Stimulated activated naive CD8-positive, alpha-beta T cell treated with anti-CD3 and anti-CD28 coated beads, Interleukin-15, amount 100 ng/mL, for 72 hours (primary cell): ENCODE measurements around the gene ADCY2.
A peak's percentile ranks its signal among the peaks of the same experiment; 100 is the strongest.

ENCODE experiments used
- ATAC-seq: fragments of 150-1000 bp; cut with Tn5 transposase; 2 replicates; pipeline ENCODE4 v1.10.0; 2021; ENCODE audit warnings: mild to moderate bottlenecking, moderate library complexity
- DNase-seq, 2 donors: peaks; one replicate each; pipeline ENCODE4 v3.0.0; 2021 to 2022
- H3K27ac Mint-ChIP-seq, 2 donors: one replicate each; pipeline ENCODE4 v1.8.0; 2022; ENCODE audit warnings: mild to moderate bottlenecking in 2 of 2, mixed read lengths in 2 of 2, moderate library complexity in 2 of 2
- H3K27me3 Mint-ChIP-seq: one replicate; pipeline ENCODE4 v1.8.0; 2022; ENCODE audit warnings: mixed read lengths
- H3K4me1 Mint-ChIP-seq: one replicate; pipeline ENCODE4 v1.8.0; 2022; ENCODE audit warnings: mild to moderate bottlenecking, mixed read lengths
- H3K4me3 Mint-ChIP-seq, 2 donors: one replicate each; pipeline ENCODE4 v1.8.0; 2022; ENCODE audit warnings: mild to moderate bottlenecking in 2 of 2, mixed read lengths in 2 of 2, moderate library complexity in 1 of 2
- H3K9me3 Mint-ChIP-seq, 2 donors: one replicate each; pipeline ENCODE4 v1.8.0; 2022; ENCODE audit warnings: mixed read lengths in 2 of 2

ADCY2 gene

DNA sequence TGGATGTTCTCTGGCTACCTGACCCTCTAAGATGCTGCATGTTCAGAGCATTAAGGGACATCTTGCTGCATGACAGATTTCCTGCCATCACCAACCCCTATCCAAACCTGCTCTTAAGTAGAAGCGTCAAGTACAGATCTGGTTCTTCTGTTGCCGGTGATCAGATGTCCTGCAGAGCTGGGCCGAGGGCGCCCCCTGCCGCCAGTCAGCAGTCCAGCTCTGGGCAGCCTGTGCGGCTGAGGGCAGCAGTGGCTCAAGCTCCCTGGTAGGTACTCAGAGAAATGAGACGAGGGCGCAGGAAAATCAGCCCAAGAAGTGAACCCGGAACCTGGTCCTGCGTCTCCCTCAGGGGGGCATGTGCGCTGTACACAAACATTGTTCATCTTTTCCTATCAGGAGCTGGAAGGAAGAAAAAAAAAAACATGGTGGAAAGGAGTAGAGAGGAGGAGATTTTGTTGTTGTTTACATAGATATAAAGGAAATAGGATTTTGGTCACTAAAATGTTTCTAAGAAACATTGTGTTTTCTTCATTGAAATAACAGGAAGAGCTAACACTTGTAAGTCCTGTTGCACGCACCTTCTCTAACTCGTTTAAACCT lies 359.2 kb downstream of the ADCY2 start:
- Mint-ChIP-seq H3K27ac (no peak overlapping the region), H3K4me1 (no peaks in the 10 kb centered on the region), H3K4me3 (no peak overlapping the region), H3K9me3 (no peaks in the 10 kb centered on the region), H3K27me3 (peaks cover 38% of the 10 kb centered on the region)
- DNase-seq (peak; percentile 34 to 44), ATAC-seq (peak; percentile 73)

- H3K27ac Mint-ChIP-seq: no peak overlapping the region
- DNase-seq: no peak
Observed at GRCh38 chr5:7755958-7756357, 360.0 kb downstream of the ADCY2 start.

GRCh38 chr5:7756453-7756852 lies 360.5 kb downstream of the ADCY2 start:
- H3K27me3 Mint-ChIP-seq: peaks cover 38% of the 10 kb centered on the region

More at GRCh38 chr5:7755958-7756357, 360.0 kb downstream of the ADCY2 start:
- Mint-ChIP-seq H3K4me3 (no peak overlapping the region), H3K4me1 (no peaks in the 10 kb centered on the region), H3K27me3 (peaks cover 38% of the 10 kb centered on the region), H3K9me3 (no peaks in the 10 kb centered on the region)
- no peak for ATAC-seq

GRCh38 chr5:7759257-7759871 lies 363.4 kb downstream of the ADCY2 start:
- peaks cover 31% of the 10 kb centered on the region for H3K27me3 Mint-ChIP-seq
- no peaks in the 10 kb centered on the region for H3K4me1 Mint-ChIP-seq
- no peak for ATAC-seq
- no peak for DNase-seq
- H3K27ac Mint-ChIP-seq: no peak overlapping the region
- no peak overlapping the region for H3K4me3 Mint-ChIP-seq
- no peaks in the 10 kb centered on the region for H3K9me3 Mint-ChIP-seq

More at GRCh38 chr5:7756453-7756852, 360.5 kb downstream of the ADCY2 start:
- Mint-ChIP-seq H3K9me3 (no peaks in the 10 kb centered on the region), H3K4me1 (no peaks in the 10 kb centered on the region), H3K27ac (no peak overlapping the region), H3K4me3 (no peak overlapping the region)
- DNase-seq: no peak
- no peak for ATAC-seq

DNA sequence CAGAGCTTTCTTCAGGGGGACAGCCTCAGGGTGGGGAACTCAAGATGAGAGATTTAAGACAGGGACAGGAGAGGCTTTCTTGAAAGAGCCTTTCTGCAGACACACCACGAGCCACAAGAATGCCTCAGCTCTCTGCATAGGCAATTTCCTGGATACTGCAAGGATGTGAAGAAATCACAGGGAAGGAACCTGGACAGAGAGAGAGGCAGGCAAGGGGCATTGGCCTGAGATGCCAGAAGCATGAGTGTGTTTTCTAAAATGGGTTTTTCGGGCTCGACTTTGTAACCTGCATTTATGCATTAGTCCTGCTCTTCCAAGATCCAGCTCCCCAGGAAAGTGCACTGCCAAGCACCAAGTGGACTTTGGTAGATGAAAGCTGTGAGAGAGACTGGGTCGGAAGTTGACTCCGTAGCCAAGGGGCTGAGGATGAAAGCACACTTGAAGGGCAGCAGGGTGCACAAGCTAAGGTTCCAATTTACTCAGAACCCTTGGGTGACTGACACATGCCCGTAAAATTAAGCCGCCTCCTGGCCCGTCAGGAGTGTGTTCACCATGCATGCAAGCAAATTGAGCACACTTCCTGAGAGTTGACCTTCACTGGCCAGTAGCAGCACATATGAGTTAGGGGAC lies 364.1 kb downstream of the ADCY2 start:
- H3K9me3 Mint-ChIP-seq: no peaks in the 10 kb centered on the region
- ATAC-seq: no peak
- H3K4me3 Mint-ChIP-seq: no peak overlapping the region
- peaks cover 28% of the 10 kb centered on the region for H3K27me3 Mint-ChIP-seq
- DNase-seq: no peak
- H3K27ac Mint-ChIP-seq: no peak overlapping the region
- no peaks in the 10 kb centered on the region for H3K4me1 Mint-ChIP-seq

- no peak overlapping the region for H3K27ac Mint-ChIP-seq
- peak; percentile 43 for ATAC-seq
- no peaks in the 10 kb centered on the region for H3K4me1 Mint-ChIP-seq
- H3K4me3 Mint-ChIP-seq: no peak overlapping the region
- DNase-seq: no peak
- no peaks in the 10 kb centered on the region for H3K9me3 Mint-ChIP-seq
- H3K27me3 Mint-ChIP-seq: peaks cover 31% of the 10 kb centered on the region
Observed at GRCh38 chr5:7762267-7762666, 366.3 kb downstream of the ADCY2 start.

DNA sequence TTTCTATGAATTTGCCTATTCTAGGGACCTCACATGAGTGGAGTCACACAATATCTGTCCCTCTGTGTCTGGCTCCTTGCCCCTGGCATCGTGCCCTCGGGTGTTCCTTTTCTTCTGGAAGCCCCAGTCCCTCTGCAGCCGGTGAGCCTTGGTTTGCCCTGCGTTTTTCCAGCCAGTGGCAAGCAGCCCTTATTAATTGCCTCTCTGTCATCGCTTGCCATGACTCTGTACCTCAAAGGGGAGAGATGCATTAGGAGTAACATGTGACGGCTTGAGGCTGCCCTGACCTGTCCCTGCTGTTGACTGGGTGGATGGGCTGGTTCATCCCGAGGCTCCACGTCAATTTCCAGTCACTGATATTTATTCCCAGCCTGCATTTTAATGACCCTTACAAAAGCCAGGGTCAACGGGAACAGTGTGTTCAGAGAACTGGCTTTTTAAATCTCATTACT lies 367.7 kb downstream of the ADCY2 start:
- no peak overlapping the region for H3K4me3 Mint-ChIP-seq
- ATAC-seq (no peak), DNase-seq (no peak)
- peaks cover 24% of the 10 kb centered on the region for H3K27me3 Mint-ChIP-seq
- no peaks in the 10 kb centered on the region for H3K4me1 Mint-ChIP-seq
- H3K27ac Mint-ChIP-seq: no peak overlapping the region
- H3K9me3 Mint-ChIP-seq: no peaks in the 10 kb centered on the region

- peaks cover 22% of the 10 kb centered on the region for H3K27me3 Mint-ChIP-seq
- no peaks in the 10 kb centered on the region for H3K4me1 Mint-ChIP-seq
- DNase-seq: no peak
- ATAC-seq: no peak
- H3K27ac Mint-ChIP-seq: no peak overlapping the region
- H3K9me3 Mint-ChIP-seq: no peaks in the 10 kb centered on the region
- H3K4me3 Mint-ChIP-seq: no peak overlapping the region
Observed at GRCh38 chr5:7764452-7764851, 368.5 kb downstream of the ADCY2 start.

- H3K4me3 Mint-ChIP-seq: no peak overlapping the region
- H3K9me3 Mint-ChIP-seq: no peaks in the 10 kb centered on the region
- ATAC-seq: no peak
- peaks cover 33% of the 10 kb centered on the region for H3K27me3 Mint-ChIP-seq
- H3K4me1 Mint-ChIP-seq: no peaks in the 10 kb centered on the region
- no peak for DNase-seq
- no peak overlapping the region for H3K27ac Mint-ChIP-seq
Observed at GRCh38 chr5:7770436-7770835, 374.5 kb downstream of the ADCY2 start.

DNA sequence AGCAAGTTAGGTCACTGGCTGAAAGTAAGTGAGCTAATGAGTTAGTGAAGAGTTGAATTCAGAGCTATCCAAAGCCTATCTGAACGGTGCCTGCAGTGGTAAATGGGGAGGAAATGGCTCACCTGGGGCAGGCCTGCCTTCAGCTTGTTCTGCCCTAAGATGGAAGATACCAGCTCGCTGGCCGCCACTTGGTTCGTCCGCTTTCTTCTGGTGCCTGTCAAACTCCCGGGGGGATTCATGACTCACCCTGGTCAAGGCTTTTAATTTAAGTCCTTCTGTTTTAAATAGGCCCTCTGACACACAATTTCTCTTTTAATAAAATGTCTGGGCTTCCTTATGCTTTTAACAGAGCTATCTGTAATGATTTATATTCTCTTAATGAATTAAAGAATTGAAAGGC lies 376.2 kb downstream of the ADCY2 start:
- Mint-ChIP-seq H3K27me3 (peaks cover 42% of the 10 kb centered on the region), H3K9me3 (no peaks in the 10 kb centered on the region), H3K27ac (no peak overlapping the region), H3K4me3 (no peak overlapping the region), H3K4me1 (no peaks in the 10 kb centered on the region)
- no peak for ATAC-seq
- DNase-seq: no peak

DNA sequence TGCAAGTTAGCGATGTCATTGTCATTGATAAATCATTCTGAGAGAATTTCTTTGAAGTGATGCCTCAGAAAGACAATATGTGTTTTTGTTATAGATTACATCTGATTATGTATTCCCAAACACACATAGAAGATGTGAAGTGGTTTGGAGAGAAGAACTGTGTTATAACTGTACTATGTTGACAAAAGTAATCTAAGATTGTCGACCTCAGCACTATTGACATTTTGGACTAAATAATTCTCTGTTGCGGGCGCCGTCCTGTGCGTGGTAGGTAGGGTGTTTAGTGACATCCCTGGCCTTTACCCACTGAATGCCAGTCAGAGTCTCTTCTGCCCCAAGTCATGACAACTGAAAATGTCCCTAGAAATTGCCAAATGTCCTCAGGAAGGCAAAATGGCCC lies 377.2 kb downstream of the ADCY2 start:
- Mint-ChIP-seq H3K27me3 (peaks cover 41% of the 10 kb centered on the region), H3K4me1 (no peaks in the 10 kb centered on the region), H3K27ac (no peak overlapping the region), H3K4me3 (no peak overlapping the region), H3K9me3 (no peaks in the 10 kb centered on the region)
- no peak for ATAC-seq
- no peak for DNase-seq

- Mint-ChIP-seq H3K27me3 (peaks cover 59% of the 10 kb centered on the region), H3K27ac (no peak overlapping the region), H3K9me3 (no peaks in the 10 kb centered on the region), H3K4me1 (peaks cover 18% of the 10 kb centered on the region), H3K4me3 (no peak overlapping the region)
- DNase-seq: no peak
- ATAC-seq: no peak
Observed at GRCh38 chr5:7776442-7776841, 380.5 kb downstream of the ADCY2 start.

DNA sequence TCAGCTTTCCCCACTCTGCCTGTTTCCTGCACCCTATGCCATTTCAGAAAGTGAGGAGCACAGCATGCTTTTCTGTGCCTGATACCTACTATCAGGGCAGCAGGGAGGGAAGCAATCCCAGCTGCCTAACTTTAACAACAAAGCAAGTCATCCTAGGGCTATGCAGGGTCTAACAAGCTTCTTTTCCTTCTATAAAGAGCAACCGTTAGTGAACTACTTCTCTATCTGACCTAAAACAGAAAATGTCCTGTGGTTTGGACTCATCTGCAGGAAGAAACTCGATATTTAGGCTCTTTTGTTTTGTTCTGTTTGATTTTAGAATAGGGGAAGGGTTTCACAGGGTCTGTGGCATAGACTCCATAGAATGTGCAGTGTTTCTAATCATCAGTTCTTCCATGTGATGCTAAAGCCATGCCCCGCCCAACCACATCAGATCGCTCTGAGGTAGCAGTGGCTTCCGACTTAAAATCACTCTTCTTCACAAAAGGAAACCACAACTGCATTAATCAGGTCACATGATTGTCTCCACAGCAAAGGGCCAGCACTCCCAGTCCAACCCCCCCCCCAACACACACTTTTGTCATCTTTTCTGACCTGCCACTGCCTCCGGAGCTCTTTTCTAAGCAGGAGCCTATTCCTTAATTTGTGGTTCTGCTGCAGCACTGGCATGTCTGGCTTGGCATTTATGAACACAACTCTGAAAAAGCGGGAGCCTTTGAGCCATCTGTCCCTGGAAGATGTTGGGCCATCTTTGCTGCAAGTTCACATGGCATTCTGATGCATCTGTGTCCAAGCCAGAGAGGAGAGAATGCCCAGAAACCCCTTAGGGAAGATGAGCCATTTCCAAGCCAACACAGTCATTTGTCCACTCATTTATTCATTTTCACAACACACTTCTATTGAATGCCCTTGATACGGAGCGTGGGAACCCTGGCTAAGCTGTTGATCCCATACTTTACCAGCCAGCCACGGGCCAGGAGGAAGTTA lies 383.4 kb downstream of the ADCY2 start:
- H3K9me3 Mint-ChIP-seq: no peaks in the 10 kb centered on the region
- peaks cover 73% of the 10 kb centered on the region for H3K27me3 Mint-ChIP-seq
- H3K4me3 Mint-ChIP-seq: no peak overlapping the region
- ATAC-seq: peak; percentile 96
- no peak overlapping the region for H3K27ac Mint-ChIP-seq
- H3K4me1 Mint-ChIP-seq: peaks cover 18% of the 10 kb centered on the region
- peak in 1 of 2 donors; percentile 22 for DNase-seq

DNA sequence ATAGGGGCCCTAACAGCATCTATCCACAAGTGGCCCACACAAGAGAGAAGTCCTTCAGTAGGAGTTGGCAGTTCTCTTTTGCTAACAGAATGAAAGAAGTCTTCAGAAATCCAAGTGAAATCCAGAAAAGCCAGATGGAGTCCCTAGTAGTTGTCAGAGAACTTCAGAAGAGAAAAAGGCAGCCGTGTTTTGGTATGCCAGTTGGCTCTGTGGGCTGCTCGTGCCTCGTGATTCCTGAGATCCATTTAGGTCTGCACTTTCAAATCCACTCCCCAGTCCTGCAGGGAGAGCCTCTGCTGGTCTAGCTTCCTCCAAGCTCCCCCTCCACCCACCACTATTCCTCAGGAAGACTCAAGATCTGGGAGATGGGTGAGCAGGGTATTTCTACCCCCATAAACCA lies 386.0 kb downstream of the ADCY2 start:
- no peaks in the 10 kb centered on the region for H3K9me3 Mint-ChIP-seq
- peaks cover 77% of the 10 kb centered on the region for H3K27me3 Mint-ChIP-seq
- DNase-seq (no peak), ATAC-seq (no peak)
- no peak overlapping the region for H3K27ac Mint-ChIP-seq
- H3K4me3 Mint-ChIP-seq: no peak overlapping the region
- peaks cover 18% of the 10 kb centered on the region for H3K4me1 Mint-ChIP-seq

DNA sequence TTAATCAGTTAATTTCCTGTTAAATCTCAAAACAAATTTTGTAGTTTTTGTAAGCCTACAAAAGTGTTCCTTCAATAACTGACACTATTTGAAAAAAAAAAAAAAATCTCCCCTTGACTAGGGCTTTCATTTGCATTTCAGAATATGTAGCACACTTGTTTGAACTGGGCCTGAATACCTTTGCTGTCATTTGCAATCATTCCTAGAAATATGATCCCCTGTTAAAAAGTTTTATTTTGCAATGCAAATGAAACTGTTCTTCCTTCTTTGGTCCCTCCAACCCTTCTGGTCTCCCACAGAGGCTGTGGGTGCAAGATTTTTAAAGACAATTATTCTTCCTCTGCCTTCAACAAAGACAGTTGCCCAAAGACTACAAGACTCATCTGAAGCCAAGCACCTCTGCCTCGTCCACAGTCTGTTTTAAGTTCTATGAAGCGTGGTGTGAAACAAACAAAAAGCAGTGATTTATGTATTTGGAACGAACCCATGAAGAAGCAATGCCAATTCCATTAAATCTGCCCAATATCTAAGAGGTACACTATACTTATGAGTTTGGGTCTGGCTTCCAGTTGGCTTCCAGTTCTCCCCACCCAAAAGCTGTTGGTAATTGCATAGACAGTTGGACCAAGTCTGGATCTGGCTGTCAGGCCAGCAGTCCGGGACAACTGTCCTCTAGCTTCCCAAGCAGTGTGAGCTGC lies 388.9 kb downstream of the ADCY2 start:
- no peak for DNase-seq
- Mint-ChIP-seq H3K27me3 (peaks cover 71% of the 10 kb centered on the region), H3K9me3 (no peaks in the 10 kb centered on the region), H3K4me3 (no peak overlapping the region), H3K27ac (no peak overlapping the region), H3K4me1 (peaks cover 3% of the 10 kb centered on the region)
- ATAC-seq: no peak
